ENCODE data around the gene LYSMD4.

The LYSMD4 gene

GRCh38 chr15:99729920-99730319 lies 3.3 kb downstream of the LYSMD4 start (continued):
- TF ChIP-seq CSRNP3 (CRISPR knock-in tag; IDR thresholded peaks at IDR 0.05), result no peak

- ATAC-seq, result no peak
- TF ChIP-seq TCF4 (CRISPR knock-in tag; IDR thresholded peaks at IDR 0.05; ENCODE audit: borderline replicate concordance) (no peak), TSHZ2 (CRISPR knock-in tag; IDR thresholded peaks at IDR 0.05) (no peak), CSDC2 (CRISPR knock-in tag; IDR thresholded peaks at IDR 0.05) (no peak), CREB5 (CRISPR knock-in tag; IDR thresholded peaks at IDR 0.05; ENCODE audit: low read depth) (no peak), BACH2 (CRISPR knock-in tag; IDR thresholded peaks at IDR 0.05; ENCODE audit: borderline replicate concordance) (no peak), ZNF8 (CRISPR knock-in tag; IDR thresholded peaks at IDR 0.05) (no peak), ZFP30 (CRISPR knock-in tag; IDR thresholded peaks at IDR 0.05) (no peak), ISL1 (CRISPR knock-in tag; IDR thresholded peaks at IDR 0.05) (no peak), CSRNP3 (CRISPR knock-in tag; IDR thresholded peaks at IDR 0.05) (no peak)
Observed at GRCh38 chr15:99729327-99729726, 3.9 kb downstream of the LYSMD4 start.

GRCh38 chr15:99728916-99729315 lies 4.3 kb downstream of the LYSMD4 start:
- no peak for ATAC-seq

GRCh38 chr15:99727733-99728132 lies 5.5 kb downstream of the LYSMD4 start:
- ATAC-seq, result no peak
- TF ChIP-seq ZNF565 (CRISPR knock-in tag; conservative IDR thresholded peaks at IDR 0.05; ENCODE audit: low read depth), result no peak
- no peak for TF ChIP-seq BACH2 (CRISPR knock-in tag; IDR thresholded peaks at IDR 0.05; ENCODE audit: borderline replicate concordance)

More at GRCh38 chr15:99728916-99729315, 4.3 kb downstream of the LYSMD4 start:
- no peak for TF ChIP-seq ZFP3 (CRISPR knock-in tag; IDR thresholded peaks at IDR 0.05)
- no peak for TF ChIP-seq CSDC2 (CRISPR knock-in tag; IDR thresholded peaks at IDR 0.05)
- no peak for TF ChIP-seq TOX (CRISPR knock-in tag; IDR thresholded peaks at IDR 0.05; ENCODE audit: borderline replicate concordance)
- TF ChIP-seq PPARA (CRISPR knock-in tag; IDR thresholded peaks at IDR 0.05; ENCODE audit: borderline replicate concordance), result no peak
- no peak for TF ChIP-seq TSHZ2 (CRISPR knock-in tag; IDR thresholded peaks at IDR 0.05)
- no peak for TF ChIP-seq OSR1 (CRISPR knock-in tag; IDR thresholded peaks at IDR 0.05)
- TF ChIP-seq ZC3H10 (CRISPR knock-in tag; IDR thresholded peaks at IDR 0.05), result no peak
- no peak for TF ChIP-seq ZNF70 (CRISPR knock-in tag; IDR thresholded peaks at IDR 0.05)
- TF ChIP-seq ARNTL (CRISPR knock-in tag; IDR thresholded peaks at IDR 0.05; ENCODE audit: borderline replicate concordance, low read depth), result no peak
- no peak for TF ChIP-seq SNAI2 (CRISPR knock-in tag; IDR thresholded peaks at IDR 0.05)
